Hepatocyte (in vitro differentiated cells): ENCODE results near the gene NUDC.

Experiments
- EZH2 ChIP-seq: fragments of 200-600 bp; sonication (generic); IDR thresholded peaks from 2 replicates; pipeline ENCODE4 v1.6.1; 2016; ENCODE audit warnings: antibody characterized with exemption, mild to moderate bottlenecking, borderline replicate concordance
- TF ChIP-seq, protein P1 (sequence below): fragments of 200-600 bp; sonication (generic); IDR thresholded peaks from 2 replicates; pipeline ENCODE4 v1.5.1; 2016; ENCODE audit warnings: antibody characterized with exemption, mild to moderate bottlenecking; ENCODE audit not compliant: poor library complexity

DNA sequence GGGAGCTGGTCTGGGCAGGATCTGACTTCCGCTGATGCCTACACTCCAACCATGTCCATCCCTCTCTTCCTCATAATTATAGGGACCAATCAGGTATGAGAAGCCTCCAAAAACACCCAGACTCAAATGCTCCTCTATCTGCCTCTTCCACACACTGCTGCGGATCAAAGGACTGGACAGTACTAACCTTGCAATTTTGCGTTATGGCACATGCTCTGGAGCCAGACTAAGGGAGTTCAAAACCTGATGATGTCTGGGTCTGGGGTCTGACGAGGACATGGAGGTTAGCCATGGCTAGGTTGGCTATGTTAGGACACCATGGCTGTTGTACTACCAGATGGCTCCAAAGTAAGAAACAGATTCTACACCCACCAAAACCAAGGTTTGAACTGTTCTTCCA lies 41.8 kb upstream of the NUDC start:
- TF ChIP-seq, protein P1, sequence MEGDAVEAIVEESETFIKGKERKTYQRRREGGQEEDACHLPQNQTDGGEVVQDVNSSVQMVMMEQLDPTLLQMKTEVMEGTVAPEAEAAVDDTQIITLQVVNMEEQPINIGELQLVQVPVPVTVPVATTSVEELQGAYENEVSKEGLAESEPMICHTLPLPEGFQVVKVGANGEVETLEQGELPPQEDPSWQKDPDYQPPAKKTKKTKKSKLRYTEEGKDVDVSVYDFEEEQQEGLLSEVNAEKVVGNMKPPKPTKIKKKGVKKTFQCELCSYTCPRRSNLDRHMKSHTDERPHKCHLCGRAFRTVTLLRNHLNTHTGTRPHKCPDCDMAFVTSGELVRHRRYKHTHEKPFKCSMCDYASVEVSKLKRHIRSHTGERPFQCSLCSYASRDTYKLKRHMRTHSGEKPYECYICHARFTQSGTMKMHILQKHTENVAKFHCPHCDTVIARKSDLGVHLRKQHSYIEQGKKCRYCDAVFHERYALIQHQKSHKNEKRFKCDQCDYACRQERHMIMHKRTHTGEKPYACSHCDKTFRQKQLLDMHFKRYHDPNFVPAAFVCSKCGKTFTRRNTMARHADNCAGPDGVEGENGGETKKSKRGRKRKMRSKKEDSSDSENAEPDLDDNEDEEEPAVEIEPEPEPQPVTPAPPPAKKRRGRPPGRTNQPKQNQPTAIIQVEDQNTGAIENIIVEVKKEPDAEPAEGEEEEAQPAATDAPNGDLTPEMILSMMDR: no peak
- TF ChIP-seq EZH2: no peak
